ENCODE data around the gene SUN2.

SUN2 gene

DNA sequence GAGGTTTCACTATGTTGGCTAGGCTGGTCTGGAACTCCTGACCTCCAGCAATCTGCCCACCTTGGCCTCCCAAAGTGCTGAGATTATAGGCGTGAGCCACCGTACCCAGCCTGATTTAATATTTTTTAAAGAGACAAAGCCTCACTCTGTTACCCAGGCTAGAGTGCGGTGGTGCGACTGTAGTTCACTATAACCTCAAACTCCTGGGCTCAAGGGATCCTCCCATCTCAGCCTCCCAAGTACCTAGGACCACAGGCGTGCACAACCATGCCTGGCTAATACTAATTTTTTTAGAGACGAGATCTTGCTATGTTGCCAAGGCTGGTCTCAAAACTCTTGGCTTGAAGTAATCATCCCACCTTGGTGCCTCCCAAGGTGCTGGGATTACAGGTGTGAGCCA, 36.6 kb downstream of the SUN2 start:
- TF ChIP-seq TCF12 (IDR thresholded peaks at IDR 0.05; ENCODE audit: low read depth) (no peak), TAF1 (IDR thresholded peaks at IDR 0.05; ENCODE audit: low read depth) (no peak), NFIC (IDR thresholded peaks at IDR 0.05) (no peak), RAD21 (IDR thresholded peaks at IDR 0.05; ENCODE audit: low read depth) (no peak), ZBTB7A (IDR thresholded peaks at IDR 0.05; ENCODE audit: low read depth) (no peak), TEAD4 (IDR thresholded peaks at IDR 0.05) (no peak), YY1 (IDR thresholded peaks at IDR 0.05; ENCODE audit: low read depth) (no peak), CEBPB (IDR thresholded peaks at IDR 0.05) (no peak), CREB1 (IDR thresholded peaks at IDR 0.05; ENCODE audit: low read depth) (no peak), FOXM1 (IDR thresholded peaks at IDR 0.05; ENCODE audit: borderline replicate concordance, low read depth) (no peak)
- TF ChIP-seq, protein P1, sequence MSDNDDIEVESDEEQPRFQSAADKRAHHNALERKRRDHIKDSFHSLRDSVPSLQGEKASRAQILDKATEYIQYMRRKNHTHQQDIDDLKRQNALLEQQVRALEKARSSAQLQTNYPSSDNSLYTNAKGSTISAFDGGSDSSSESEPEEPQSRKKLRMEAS (IDR thresholded peaks at IDR 0.05), result no peak
- TF ChIP-seq, protein P2, sequence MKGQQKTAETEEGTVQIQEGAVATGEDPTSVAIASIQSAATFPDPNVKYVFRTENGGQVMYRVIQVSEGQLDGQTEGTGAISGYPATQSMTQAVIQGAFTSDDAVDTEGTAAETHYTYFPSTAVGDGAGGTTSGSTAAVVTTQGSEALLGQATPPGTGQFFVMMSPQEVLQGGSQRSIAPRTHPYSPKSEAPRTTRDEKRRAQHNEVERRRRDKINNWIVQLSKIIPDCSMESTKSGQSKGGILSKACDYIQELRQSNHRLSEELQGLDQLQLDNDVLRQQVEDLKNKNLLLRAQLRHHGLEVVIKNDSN (IDR thresholded peaks at IDR 0.05), result no peak

DNA sequence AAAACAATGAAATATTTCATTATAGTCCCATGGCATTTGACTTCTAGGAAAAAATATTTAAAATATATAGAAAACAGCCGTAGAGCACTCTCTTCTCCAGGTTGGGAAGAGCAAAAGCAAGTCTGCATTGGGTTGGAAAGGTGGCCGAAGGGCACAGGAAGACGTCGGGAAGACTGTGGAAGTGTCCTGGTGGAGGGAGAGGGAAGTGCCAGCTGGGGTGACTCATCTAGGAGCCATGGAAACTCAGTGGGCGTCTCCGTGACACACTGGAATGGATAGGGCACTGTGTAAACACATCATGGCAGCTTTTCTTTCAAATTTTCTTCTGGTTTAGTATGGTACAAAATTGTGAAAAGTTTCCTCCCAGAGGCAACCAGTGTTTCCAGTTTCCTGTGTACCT, 37.4 kb downstream of the SUN2 start:
- no peak for TF ChIP-seq YY1 (IDR thresholded peaks at IDR 0.05; ENCODE audit: low read depth)
- TF ChIP-seq CEBPB (IDR thresholded peaks at IDR 0.05), result no peak
- TF ChIP-seq TCF12 (IDR thresholded peaks at IDR 0.05; ENCODE audit: low read depth), result no peak

DNA sequence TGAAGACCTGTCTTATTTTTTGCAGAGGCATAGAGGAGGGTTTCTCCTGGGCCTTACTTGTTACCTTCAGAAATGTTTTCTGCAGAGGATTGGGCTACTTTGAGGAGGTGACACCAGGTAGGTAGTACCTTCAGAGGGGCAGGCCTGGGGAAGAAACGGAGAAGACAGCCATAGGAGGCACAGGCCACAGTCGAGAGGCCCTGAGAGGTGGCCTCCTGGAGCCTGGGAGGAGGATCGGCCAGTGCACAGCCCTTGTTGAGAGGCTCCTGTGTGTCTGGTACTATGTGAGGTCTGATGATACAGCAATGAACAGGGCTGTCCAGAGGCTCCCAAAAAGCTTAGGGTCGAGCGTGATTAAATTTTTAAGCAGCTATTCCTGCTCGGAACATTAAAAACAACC, 38.6 kb downstream of the SUN2 start:
- no peak for TF ChIP-seq ZBTB7A (IDR thresholded peaks at IDR 0.05; ENCODE audit: low read depth)
- TF ChIP-seq, protein P1 (IDR thresholded peaks at IDR 0.05), result no peak
- TF ChIP-seq TEAD4 (IDR thresholded peaks at IDR 0.05), result no peak
- TF ChIP-seq EP300 (IDR thresholded peaks at IDR 0.05; ENCODE audit: borderline replicate concordance), result no peak
- TF ChIP-seq NFIC (IDR thresholded peaks at IDR 0.05), result no peak
- TF ChIP-seq CREB1 (IDR thresholded peaks at IDR 0.05; ENCODE audit: low read depth), result no peak
- no peak for TF ChIP-seq RAD21 (IDR thresholded peaks at IDR 0.05; ENCODE audit: low read depth)
- TF ChIP-seq YY1 (IDR thresholded peaks at IDR 0.05; ENCODE audit: low read depth), result no peak

DNA sequence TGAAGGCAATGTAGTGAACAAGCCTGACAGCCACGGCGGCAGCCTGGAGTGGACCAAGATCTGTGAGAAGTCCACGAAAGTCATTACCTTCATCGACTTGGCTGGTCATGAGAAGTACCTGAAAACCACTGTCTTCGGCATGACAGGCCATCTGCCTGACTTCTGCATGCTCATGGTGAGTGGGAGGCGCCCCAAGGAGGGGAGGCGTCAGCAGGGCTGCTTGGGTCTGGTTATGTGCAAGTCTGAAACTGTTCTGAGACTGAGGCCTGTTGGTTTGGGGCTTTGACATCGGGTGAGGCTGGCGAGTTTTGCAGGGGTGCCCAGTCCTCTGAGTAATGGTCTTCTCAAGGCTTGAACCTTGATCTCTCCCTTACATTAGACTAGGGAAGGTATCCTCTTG, 39.0 kb downstream of the SUN2 start:
- TF ChIP-seq NFIC (IDR thresholded peaks at IDR 0.05) (no peak), TAF1 (IDR thresholded peaks at IDR 0.05; ENCODE audit: low read depth) (no peak), TCF12 (IDR thresholded peaks at IDR 0.05; ENCODE audit: low read depth) (no peak), RAD21 (IDR thresholded peaks at IDR 0.05; ENCODE audit: low read depth) (no peak), ZBTB7A (IDR thresholded peaks at IDR 0.05; ENCODE audit: low read depth) (no peak), FOXM1 (IDR thresholded peaks at IDR 0.05; ENCODE audit: borderline replicate concordance, low read depth) (no peak), YY1 (IDR thresholded peaks at IDR 0.05; ENCODE audit: low read depth) (no peak), EGR1 (IDR thresholded peaks at IDR 0.05) (no peak), CEBPB (IDR thresholded peaks at IDR 0.05) (no peak), CREB1 (IDR thresholded peaks at IDR 0.05; ENCODE audit: low read depth) (no peak), EP300 (IDR thresholded peaks at IDR 0.05; ENCODE audit: borderline replicate concordance) (no peak), TEAD4 (IDR thresholded peaks at IDR 0.05) (no peak)
- TF ChIP-seq, protein P3, sequence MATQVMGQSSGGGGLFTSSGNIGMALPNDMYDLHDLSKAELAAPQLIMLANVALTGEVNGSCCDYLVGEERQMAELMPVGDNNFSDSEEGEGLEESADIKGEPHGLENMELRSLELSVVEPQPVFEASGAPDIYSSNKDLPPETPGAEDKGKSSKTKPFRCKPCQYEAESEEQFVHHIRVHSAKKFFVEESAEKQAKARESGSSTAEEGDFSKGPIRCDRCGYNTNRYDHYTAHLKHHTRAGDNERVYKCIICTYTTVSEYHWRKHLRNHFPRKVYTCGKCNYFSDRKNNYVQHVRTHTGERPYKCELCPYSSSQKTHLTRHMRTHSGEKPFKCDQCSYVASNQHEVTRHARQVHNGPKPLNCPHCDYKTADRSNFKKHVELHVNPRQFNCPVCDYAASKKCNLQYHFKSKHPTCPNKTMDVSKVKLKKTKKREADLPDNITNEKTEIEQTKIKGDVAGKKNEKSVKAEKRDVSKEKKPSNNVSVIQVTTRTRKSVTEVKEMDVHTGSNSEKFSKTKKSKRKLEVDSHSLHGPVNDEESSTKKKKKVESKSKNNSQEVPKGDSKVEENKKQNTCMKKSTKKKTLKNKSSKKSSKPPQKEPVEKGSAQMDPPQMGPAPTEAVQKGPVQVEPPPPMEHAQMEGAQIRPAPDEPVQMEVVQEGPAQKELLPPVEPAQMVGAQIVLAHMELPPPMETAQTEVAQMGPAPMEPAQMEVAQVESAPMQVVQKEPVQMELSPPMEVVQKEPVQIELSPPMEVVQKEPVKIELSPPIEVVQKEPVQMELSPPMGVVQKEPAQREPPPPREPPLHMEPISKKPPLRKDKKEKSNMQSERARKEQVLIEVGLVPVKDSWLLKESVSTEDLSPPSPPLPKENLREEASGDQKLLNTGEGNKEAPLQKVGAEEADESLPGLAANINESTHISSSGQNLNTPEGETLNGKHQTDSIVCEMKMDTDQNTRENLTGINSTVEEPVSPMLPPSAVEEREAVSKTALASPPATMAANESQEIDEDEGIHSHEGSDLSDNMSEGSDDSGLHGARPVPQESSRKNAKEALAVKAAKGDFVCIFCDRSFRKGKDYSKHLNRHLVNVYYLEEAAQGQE (IDR thresholded peaks at IDR 0.05; ENCODE audit: low read depth), result no peak
- TF ChIP-seq, protein P1 (IDR thresholded peaks at IDR 0.05), result no peak
- TF ChIP-seq, protein P2 (IDR thresholded peaks at IDR 0.05), result no peak

DNA sequence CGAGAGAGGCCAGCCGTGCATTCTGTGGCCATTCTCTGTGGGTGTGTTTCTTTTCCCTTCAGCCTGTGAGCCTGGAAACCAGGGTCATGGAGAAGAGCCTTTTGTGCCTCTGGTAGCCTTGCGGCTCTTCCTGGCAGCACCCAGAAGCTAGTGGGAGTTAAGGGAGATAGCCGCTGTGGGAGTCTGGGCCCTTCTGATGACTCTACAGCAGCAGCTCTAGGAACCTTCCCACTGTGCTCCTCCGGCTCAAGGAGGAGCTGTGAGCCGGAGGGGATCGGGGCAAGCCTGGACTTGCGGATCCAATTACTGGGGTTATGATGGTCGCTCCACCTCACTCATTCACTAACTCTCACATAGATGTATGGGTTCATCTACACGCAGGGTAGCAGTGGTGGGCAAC, 39.5 kb downstream of the SUN2 start:
- TF ChIP-seq, protein P2 (IDR thresholded peaks at IDR 0.05), result no peak
- TF ChIP-seq TCF12 (IDR thresholded peaks at IDR 0.05; ENCODE audit: low read depth) (no peak), EP300 (IDR thresholded peaks at IDR 0.05; ENCODE audit: borderline replicate concordance) (no peak), RAD21 (IDR thresholded peaks at IDR 0.05; ENCODE audit: low read depth) (no peak), NFIC (IDR thresholded peaks at IDR 0.05) (no peak), EGR1 (IDR thresholded peaks at IDR 0.05) (no peak), TEAD4 (IDR thresholded peaks at IDR 0.05) (no peak), CREB1 (IDR thresholded peaks at IDR 0.05; ENCODE audit: low read depth) (no peak), ZBTB7A (IDR thresholded peaks at IDR 0.05; ENCODE audit: low read depth) (no peak), YY1 (IDR thresholded peaks at IDR 0.05; ENCODE audit: low read depth) (no peak), TAF1 (IDR thresholded peaks at IDR 0.05; ENCODE audit: low read depth) (no peak), FOXM1 (IDR thresholded peaks at IDR 0.05; ENCODE audit: borderline replicate concordance, low read depth) (no peak), CEBPB (IDR thresholded peaks at IDR 0.05) (no peak)
- TF ChIP-seq, protein P3 (IDR thresholded peaks at IDR 0.05; ENCODE audit: low read depth), result no peak
- TF ChIP-seq, protein P1 (IDR thresholded peaks at IDR 0.05), result no peak
